SH-SY5Y (cell line): Measurements from ENCODE around the gene USP46.

Experiments used
- GATA2 ChIP-seq: IDR thresholded peaks from 2 replicates; pipeline ENCODE4 v1.6.1; 2011; ENCODE audit warnings: mild to moderate bottlenecking, low read depth, low read length
- GATA3 ChIP-seq: IDR thresholded peaks from 2 replicates; pipeline ENCODE4 v1.6.1; 2011; ENCODE audit warnings: low read depth, mild to moderate bottlenecking, low read length, moderate library complexity

Gene USP46

GRCh38 chr4:52617336-52618020, 41.6 kb downstream of the USP46 start:
- TF ChIP-seq GATA2, result no peak
- TF ChIP-seq GATA3, result no peak

- no peak for TF ChIP-seq GATA2
- TF ChIP-seq GATA3, result no peak
Observed at GRCh38 chr4:52614241-52614640, 44.9 kb downstream of the USP46 start.

DNA sequence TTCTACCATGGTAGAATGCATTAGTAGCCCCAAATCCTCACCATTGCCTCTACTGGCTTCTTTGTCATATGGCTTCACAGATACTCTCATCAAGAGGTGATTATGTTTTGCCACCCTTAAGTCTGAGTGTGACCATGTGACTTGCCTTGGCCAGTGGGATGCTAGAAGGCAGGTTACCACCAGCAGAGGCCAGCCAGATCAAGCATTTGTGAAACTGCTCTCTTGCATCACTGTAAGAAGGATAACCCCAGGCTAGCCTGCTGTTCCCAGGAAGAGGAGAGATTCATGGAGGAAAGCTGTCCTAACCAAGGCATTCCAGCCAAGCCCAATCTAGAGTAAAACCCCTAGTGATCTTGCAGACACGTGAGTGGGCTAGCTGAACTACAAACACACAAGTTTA, 46.8 kb downstream of the USP46 start:
- TF ChIP-seq GATA3 (no peak), GATA2 (no peak)

- no peak for TF ChIP-seq GATA2
- no peak for TF ChIP-seq GATA3
Observed at GRCh38 chr4:52611030-52611555, 48.0 kb downstream of the USP46 start.

DNA sequence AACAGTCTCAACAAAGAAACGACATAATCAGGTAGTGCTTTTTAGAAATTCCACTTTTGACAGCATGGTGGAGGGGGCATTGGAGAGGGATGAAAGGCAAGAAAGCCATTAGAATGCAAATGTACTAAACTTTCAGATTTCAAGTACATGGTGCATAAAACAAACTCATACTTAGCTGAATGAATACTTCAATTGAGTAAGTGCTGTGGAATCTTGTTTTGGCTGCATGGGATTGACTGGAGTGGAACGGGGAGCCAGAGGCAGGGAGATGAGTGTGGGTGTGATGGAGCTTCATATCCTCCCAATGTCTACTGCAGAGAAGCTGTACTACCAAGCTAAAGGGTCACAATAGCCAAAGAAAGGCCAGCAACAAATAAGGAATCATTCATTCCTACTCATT, 52.4 kb downstream of the USP46 start:
- TF ChIP-seq GATA3, result no peak
- no peak for TF ChIP-seq GATA2

DNA sequence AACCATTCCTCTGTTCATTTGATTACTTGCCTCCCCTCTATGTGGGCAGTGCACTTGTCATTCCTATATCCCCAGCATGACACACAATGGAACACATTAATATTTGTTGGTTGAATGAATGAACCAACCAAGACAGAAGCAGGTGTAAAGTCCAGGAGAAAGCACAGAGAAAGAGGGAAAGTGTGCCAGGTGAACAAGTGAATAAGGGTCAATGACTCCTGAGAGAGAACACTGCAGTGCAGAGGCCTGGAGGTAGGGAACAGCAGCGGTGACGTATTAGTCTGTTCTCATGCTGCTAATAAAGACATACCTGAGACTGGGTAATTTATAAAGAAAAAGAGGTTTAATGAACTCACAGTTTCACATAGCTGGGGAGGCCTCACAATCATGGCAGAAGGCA, 53.1 kb downstream of the USP46 start:
- TF ChIP-seq GATA3 (no peak), GATA2 (no peak)

GRCh38 chr4:52604215-52604614, 54.9 kb downstream of the USP46 start:
- no peak for TF ChIP-seq GATA2
- no peak for TF ChIP-seq GATA3

GRCh38 chr4:52600275-52600674, 58.8 kb downstream of the USP46 start:
- TF ChIP-seq GATA3 (no peak), GATA2 (no peak)

DNA sequence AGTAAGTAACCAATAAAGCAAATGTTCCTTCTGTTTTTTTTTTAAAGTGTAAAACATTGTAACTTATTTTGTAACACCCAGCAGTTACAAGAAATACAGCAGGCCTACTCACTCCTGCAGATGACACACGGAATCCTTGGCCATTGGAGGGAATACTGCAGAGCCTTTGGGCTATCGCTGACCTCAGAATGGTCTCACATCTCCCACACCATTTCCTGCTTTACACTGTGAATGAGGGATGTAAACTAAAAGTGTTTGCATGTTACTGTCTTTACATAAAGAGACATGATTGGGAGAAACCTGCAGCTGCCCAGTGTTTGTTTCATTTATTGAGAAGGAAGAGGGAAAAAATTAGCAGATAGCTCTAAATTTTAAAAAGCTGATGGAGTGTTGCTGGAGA, 64.1 kb downstream of the USP46 start:
- TF ChIP-seq GATA3 (no peak), GATA2 (no peak)

DNA sequence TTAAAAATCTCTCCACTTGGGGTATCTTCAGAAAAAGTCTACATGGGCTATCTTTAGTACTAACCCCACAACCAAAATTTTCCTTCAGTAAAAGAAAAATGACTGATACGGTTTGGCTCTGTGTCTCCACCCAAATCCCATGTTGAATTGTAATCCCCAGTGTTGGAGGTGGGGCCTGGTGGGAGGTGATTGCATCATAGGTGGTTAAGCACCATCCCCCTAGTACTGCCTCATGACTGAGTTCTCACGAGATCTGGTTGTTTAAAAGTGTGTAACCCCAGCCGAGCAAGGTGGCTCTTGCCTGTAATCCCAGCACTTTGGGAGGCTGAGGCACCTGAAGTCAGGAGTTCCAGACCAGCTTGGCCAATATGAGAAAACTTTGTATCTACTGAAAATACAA, 66.8 kb downstream of the USP46 start:
- TF ChIP-seq GATA3 (no peak), GATA2 (no peak)

DNA sequence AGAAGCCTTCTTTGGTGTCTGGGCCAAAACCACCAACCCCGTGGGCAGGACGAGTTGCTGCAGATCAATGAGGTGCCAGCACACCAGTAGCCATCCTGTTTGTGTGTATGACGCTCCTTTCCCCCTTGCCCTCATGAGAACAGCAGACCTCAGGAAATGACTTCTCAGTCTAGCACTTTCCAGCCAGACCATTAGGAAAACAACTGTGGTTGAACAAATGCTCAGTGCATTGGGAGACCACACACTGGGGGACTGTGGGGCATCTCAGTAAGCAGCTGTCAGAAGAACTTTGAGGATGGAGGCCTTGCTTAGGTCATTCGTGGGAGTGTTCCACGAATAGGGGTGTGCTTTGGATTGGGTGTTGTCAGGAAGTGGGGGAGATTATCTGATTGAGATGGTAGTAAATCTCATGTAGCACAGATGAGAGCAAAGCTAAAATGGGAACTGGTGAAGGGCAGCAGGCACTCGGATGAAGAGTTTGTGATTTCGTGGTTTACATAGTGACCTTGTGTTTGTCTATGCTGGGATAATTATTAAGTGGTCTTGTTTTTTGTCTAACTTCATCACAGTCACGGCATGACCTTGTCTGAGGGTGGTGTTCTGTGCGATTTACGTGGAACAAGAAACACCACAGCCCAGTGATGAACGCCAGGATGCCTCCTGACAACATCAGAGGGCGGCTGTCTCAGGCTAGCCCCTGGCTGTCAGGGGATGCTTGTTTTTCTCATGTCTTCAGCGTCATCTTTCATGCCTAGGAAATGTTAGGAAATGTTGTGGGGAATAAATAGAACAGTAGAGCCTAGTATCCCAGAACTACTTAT, 70.1 kb downstream of the USP46 start:
- TF ChIP-seq GATA2 (no peak), GATA3 (no peak)

DNA sequence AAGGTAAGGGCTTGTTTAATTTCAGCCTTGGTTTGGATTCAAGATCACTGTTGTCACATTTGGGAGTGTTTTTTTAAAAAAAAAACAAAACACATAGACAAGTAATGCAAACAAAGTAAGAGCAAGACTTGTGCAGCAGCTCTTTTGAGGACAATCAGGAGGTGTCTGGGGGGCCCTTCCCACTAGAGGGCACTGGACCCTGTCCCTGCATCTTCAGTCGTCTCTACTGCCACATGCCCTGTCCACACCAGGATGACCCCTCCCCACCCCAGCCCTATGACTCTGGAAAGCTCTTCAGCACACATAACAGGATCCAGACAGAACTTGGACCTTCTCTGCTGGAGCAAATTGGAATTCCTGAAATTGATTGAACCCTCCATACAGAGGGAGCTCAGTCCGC, 71.0 kb downstream of the USP46 start:
- TF ChIP-seq GATA2 (no peak), GATA3 (no peak)

DNA sequence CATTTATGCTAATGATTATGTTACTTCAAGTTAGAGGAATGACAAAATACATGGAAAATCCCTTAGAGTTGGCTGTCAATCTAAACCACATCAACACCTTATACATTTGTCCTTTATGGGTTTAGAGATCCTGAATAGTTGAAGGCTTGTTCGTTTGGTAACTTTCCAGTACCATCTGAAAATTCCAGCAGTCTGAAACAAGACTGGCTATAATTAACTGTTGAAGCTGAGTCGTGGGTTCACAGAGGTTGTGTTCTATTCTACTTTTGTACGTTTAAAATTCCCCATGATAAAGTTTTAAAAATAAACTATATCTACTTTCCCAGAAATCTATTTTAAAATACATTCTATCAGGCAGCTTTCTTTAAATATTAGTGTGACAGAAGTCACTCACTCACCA, 73.0 kb downstream of the USP46 start:
- TF ChIP-seq GATA2 (no peak), GATA3 (no peak)

GRCh38 chr4:52585379-52585778, 73.7 kb downstream of the USP46 start:
- no peak for TF ChIP-seq GATA3
- no peak for TF ChIP-seq GATA2
